SK-N-SH treated with all-trans-retinoic acid at 6 μM for 48 hours (cell line): ENCODE results near the gene NCK2.

ENCODE experiments used
- ARNTL ChIP-seq: fragments of 450-650 bp; formaldehyde crosslinking; IDR thresholded peaks from 2 replicates; pipeline ENCODE4 v1.5.0; 2020; ENCODE audit warnings: low read depth, mild to moderate bottlenecking, moderate library complexity, borderline replicate concordance
- BACH2 ChIP-seq: fragments of 250-450 bp; sonication (Bioruptor Pico); IDR thresholded peaks from 2 replicates; pipeline ENCODE4 v1.9.0; 2021; ENCODE audit warnings: mild to moderate bottlenecking, borderline replicate concordance
- CSRNP3 ChIP-seq: fragments of 250-450 bp; sonication (Bioruptor Pico); IDR thresholded peaks from 2 replicates; pipeline ENCODE4 v1.5.1; 2021; ENCODE audit warnings: mild to moderate bottlenecking, moderate library complexity
- GLIS3 ChIP-seq: fragments of 250-450 bp; sonication (Bioruptor Pico); IDR thresholded peaks from 2 replicates; pipeline ENCODE4 v1.5.0; 2020; ENCODE audit warnings: mild to moderate bottlenecking, moderate library complexity
- OSR1 ChIP-seq: fragments of 250-450 bp; sonication (Bioruptor Pico); IDR thresholded peaks from 2 replicates; pipeline ENCODE4 v1.8.0; 2022; ENCODE audit warnings: moderate library complexity, mild to moderate bottlenecking, inconsistent platforms
- PATZ1 ChIP-seq: fragments of 250-450 bp; sonication (Bioruptor Pico); IDR thresholded peaks from 2 replicates; pipeline ENCODE4 v1.8.0; 2020; ENCODE audit warnings: mild to moderate bottlenecking, moderate library complexity, borderline replicate concordance
- RARB ChIP-seq: fragments of 250-450 bp; sonication (Bioruptor Pico); IDR thresholded peaks from 2 replicates; pipeline ENCODE4 v1.8.0; 2021; ENCODE audit warnings: mild to moderate bottlenecking, moderate library complexity
- TCF4 ChIP-seq: fragments of 250-450 bp; sonication (Bioruptor Pico); IDR thresholded peaks from 2 replicates; pipeline ENCODE4 v1.8.0; 2021; ENCODE audit warnings: mild to moderate bottlenecking, moderate library complexity, borderline replicate concordance
- TOX ChIP-seq: fragments of 250-450 bp; sonication (Bioruptor Pico); IDR thresholded peaks from 2 replicates; pipeline ENCODE4 v1.8.0; 2021; ENCODE audit warnings: mild to moderate bottlenecking, moderate library complexity, borderline replicate concordance
- TSHZ2 ChIP-seq: fragments of 250-450 bp; sonication (Bioruptor Pico); IDR thresholded peaks from 2 replicates; pipeline ENCODE4 v1.5.0; 2020; ENCODE audit warnings: mild to moderate bottlenecking, moderate library complexity
- ZC3H10 ChIP-seq: fragments of 250-450 bp; sonication (Bioruptor Pico); IDR thresholded peaks from 2 replicates; pipeline ENCODE4 v1.5.1; 2021; ENCODE audit warnings: mild to moderate bottlenecking, moderate library complexity
- ZFP3 ChIP-seq: fragments of 250-450 bp; sonication (Bioruptor Pico); IDR thresholded peaks from 2 replicates; pipeline ENCODE4 v1.5.0; 2020; ENCODE audit warnings: mild to moderate bottlenecking, moderate library complexity
- ZFP30 ChIP-seq: fragments of 450-650 bp; formaldehyde crosslinking; IDR thresholded peaks from 2 replicates; pipeline ENCODE4 v1.5.0; 2022; ENCODE audit warnings: mild to moderate bottlenecking, moderate library complexity

DNA sequence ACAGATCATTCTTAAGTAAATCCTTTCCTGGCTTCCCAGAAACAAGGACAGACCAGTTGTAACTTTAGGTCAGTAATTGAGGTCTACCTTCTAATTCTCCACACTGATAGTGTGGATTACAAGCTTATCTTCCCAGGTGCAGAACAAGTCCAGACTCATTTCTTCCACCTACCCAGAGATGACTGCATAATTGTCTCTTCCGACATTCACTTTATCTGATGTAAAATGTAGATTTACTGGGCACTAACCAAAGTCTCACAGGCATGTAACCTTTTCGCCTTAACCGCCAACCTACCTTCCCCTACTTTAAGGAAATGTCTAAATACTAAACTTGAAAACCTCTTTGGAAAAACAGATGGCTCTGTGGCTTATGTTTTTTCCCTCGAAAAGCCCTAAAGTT is 96.2 kb downstream of the NCK2 start:
- TF ChIP-seq ARNTL (CRISPR knock-in tag) (no peak), OSR1 (no peak), ZC3H10 (CRISPR knock-in tag) (no peak), TOX (CRISPR knock-in tag) (no peak), RARB (CRISPR knock-in tag) (no peak), BACH2 (no peak), TCF4 (no peak), ZFP30 (no peak), PATZ1 (CRISPR knock-in tag) (no peak), ZFP3 (CRISPR knock-in tag) (no peak), GLIS3 (no peak), CSRNP3 (no peak), TSHZ2 (CRISPR knock-in tag) (no peak)
